HL-60 (cell line): ENCODE results near the gene EDEM2.

Experiments used
- DNase-seq, 2 experiments: peaks; one replicate each; pipeline ENCODE4 v3.0.0-alpha.2; 2010 to 2020; ENCODE audit warnings: low read depth in 1 of 2, low spot score in 1 of 2
- H3K27ac ChIP-seq: fragments of 250-450 bp; sonication (Bioruptor Pico); replicated peaks from 2 replicates; pipeline ENCODE4 v1.5.1; 2020; ENCODE audit warnings: mild to moderate bottlenecking, moderate library complexity
- H3K27me3 ChIP-seq: fragments of 250-450 bp; sonication (Bioruptor Pico); 2 replicates; pipeline ENCODE4 v1.5.1; 2021; ENCODE audit warnings: mild to moderate bottlenecking, moderate library complexity; ENCODE audit not compliant: insufficient read depth, poor library complexity, severe bottlenecking
- H3K4me3 ChIP-seq: replicated peaks from 2 replicates; pipeline ENCODE4 v1.5.1; 2011; ENCODE audit warnings: mild to moderate bottlenecking, control low read depth, low read length; ENCODE audit not compliant: insufficient read depth
- GABPA ChIP-seq: IDR thresholded peaks from 2 replicates; pipeline ENCODE4 v1.6.1; 2012; ENCODE audit warnings: low read depth
- POLR2AphosphoS5 ChIP-seq: IDR thresholded peaks from 2 replicates; pipeline ENCODE4 v1.6.1; 2012; ENCODE audit warnings: low read depth
- SPI1 ChIP-seq: IDR thresholded peaks from 2 replicates; pipeline ENCODE4 v1.6.1; 2012; ENCODE audit warnings: low read depth, mild to moderate bottlenecking, borderline replicate concordance
- TF ChIP-seq, protein P1 (sequence below): IDR thresholded peaks from one replicate; pipeline ENCODE4 v1.5.1; 2011; ENCODE audit warnings: low read length, control low read depth, inconsistent platforms; ENCODE audit not compliant: insufficient read depth
- TF ChIP-seq, protein P2 (sequence below): IDR thresholded peaks from 2 replicates; pipeline ENCODE4 v1.6.1; 2012; ENCODE audit warnings: low read depth; ENCODE audit not compliant: insufficient replicate concordance

EDEM2 gene

DNA sequence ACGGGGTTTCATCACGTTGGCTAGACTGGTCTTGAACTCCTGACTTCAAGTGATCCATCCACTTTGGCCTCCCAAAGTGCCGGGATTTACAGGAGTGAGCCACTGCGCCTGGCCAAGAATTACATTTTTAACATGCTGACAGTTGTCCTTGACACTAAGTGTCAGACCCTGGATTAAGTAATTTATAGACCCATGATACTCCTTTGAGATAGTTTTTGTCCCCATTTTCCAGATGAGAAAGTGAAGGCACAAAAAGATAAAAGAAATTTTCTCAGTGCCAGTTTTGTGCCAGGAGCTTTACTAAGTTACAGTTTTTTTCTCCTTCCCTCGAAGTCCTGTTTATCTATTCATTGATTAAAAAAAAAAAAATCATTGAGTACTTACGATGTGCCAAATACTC, 9.8 kb upstream of the EDEM2 start:
- H3K27me3 ChIP-seq: no peaks in the 10 kb centered on the region
- DNase-seq: no peak
- no peak overlapping the region for H3K27ac ChIP-seq
- no peak overlapping the region for H3K4me3 ChIP-seq
- TF ChIP-seq, protein P1, sequence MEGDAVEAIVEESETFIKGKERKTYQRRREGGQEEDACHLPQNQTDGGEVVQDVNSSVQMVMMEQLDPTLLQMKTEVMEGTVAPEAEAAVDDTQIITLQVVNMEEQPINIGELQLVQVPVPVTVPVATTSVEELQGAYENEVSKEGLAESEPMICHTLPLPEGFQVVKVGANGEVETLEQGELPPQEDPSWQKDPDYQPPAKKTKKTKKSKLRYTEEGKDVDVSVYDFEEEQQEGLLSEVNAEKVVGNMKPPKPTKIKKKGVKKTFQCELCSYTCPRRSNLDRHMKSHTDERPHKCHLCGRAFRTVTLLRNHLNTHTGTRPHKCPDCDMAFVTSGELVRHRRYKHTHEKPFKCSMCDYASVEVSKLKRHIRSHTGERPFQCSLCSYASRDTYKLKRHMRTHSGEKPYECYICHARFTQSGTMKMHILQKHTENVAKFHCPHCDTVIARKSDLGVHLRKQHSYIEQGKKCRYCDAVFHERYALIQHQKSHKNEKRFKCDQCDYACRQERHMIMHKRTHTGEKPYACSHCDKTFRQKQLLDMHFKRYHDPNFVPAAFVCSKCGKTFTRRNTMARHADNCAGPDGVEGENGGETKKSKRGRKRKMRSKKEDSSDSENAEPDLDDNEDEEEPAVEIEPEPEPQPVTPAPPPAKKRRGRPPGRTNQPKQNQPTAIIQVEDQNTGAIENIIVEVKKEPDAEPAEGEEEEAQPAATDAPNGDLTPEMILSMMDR: no peak
- TF ChIP-seq GABPA (no peak), SPI1 (no peak), POLR2AphosphoS5 (no peak)
- TF ChIP-seq, protein P2, sequence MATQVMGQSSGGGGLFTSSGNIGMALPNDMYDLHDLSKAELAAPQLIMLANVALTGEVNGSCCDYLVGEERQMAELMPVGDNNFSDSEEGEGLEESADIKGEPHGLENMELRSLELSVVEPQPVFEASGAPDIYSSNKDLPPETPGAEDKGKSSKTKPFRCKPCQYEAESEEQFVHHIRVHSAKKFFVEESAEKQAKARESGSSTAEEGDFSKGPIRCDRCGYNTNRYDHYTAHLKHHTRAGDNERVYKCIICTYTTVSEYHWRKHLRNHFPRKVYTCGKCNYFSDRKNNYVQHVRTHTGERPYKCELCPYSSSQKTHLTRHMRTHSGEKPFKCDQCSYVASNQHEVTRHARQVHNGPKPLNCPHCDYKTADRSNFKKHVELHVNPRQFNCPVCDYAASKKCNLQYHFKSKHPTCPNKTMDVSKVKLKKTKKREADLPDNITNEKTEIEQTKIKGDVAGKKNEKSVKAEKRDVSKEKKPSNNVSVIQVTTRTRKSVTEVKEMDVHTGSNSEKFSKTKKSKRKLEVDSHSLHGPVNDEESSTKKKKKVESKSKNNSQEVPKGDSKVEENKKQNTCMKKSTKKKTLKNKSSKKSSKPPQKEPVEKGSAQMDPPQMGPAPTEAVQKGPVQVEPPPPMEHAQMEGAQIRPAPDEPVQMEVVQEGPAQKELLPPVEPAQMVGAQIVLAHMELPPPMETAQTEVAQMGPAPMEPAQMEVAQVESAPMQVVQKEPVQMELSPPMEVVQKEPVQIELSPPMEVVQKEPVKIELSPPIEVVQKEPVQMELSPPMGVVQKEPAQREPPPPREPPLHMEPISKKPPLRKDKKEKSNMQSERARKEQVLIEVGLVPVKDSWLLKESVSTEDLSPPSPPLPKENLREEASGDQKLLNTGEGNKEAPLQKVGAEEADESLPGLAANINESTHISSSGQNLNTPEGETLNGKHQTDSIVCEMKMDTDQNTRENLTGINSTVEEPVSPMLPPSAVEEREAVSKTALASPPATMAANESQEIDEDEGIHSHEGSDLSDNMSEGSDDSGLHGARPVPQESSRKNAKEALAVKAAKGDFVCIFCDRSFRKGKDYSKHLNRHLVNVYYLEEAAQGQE: no peak

DNA sequence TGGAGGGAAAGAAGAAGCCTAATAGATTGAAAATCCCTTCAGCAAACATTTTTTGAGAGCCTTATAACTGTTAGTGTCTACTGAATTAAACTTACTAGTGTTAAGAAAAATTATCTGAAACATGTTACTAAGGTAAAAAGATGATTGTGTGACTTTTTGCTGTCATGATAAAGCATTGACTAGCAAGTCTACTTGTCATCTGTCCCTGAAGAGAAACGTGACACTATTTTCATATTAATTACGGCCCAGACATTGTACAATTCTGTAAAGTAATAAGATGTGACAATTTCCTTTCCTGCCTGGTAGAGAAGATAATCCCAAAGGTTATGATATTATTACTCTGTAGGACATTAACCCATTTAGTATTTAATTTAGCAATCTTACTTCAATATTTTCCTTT, 8.8 kb upstream of the EDEM2 start:
- no peak overlapping the region for H3K4me3 ChIP-seq
- no peak overlapping the region for H3K27ac ChIP-seq
- TF ChIP-seq, protein P1: no peak
- no peak for TF ChIP-seq GABPA
- no peak for TF ChIP-seq SPI1
- no peak for TF ChIP-seq POLR2AphosphoS5
- TF ChIP-seq, protein P2: no peak
- H3K27me3 ChIP-seq: no peaks in the 10 kb centered on the region
- DNase-seq: no peak

DNA sequence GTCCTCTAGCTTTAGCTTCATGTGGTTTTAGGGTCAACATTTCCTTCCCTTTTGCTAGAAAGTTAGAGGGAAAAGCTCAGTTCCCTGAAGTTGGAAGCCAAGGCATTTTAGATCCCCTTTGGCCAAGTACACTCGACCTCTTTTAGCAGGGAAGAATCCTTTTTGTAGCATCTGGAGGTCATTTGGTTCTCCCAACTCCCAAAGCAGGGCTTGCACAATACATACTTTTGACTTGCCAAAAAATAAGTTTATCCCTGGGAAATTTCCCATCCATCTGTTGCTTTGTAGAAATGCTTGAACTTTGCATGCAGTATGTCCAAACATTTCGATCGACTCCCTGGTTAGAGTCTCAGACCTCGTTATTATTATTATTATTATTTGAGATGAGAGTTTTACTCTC, 4.6 kb upstream of the EDEM2 start:
- no peaks in the 10 kb centered on the region for H3K27me3 ChIP-seq
- H3K4me3 ChIP-seq: no peak overlapping the region
- TF ChIP-seq, protein P1: no peak
- no peak for TF ChIP-seq POLR2AphosphoS5
- no peak for TF ChIP-seq GABPA
- no peak overlapping the region for H3K27ac ChIP-seq
- no peak for DNase-seq

DNA sequence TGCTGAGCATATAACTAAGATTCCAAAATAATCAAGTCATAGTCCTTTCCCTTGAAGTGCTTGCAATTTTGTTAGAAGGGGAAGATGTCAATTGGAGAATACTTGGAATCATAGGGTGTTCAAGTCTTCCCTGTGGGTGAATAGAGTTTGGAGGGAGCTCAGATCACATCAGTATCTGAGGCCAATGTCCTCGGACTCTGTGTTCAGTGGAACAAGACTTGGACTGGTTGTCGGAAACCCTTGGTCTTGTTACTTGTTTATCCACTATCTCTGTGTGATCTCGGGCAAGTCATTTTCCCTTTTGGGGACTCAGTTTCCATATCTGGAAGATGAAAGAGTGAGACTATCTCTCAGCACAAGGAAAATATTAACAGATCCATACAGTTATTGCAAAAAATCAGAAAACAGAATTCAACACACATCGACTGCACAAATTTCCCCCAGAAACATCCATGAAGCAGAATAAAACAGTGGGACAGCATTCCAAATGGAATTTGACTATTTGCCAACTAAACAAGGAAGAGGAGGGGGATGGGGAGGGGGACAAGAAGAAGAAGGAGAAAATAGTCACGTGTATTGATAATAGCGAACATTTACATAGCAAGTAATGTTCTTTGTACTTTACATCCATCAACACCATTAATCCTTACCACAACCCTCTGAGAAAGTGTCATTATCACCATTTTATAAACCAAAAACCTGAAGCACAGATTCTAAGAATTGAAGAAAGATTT, 3.9 kb upstream of the EDEM2 start:
- TF ChIP-seq GABPA (no peak), POLR2AphosphoS5 (no peak), SPI1 (no peak)
- TF ChIP-seq, protein P2: no peak
- TF ChIP-seq, protein P1: no peak
- Histone ChIP-seq H3K4me3 (no peak overlapping the region), H3K27me3 (no peaks in the 10 kb centered on the region), H3K27ac (no peak overlapping the region)
- DNase-seq: no peak
